Lower leg skin (tissue), 3 donors: ENCODE results near the gene ELAVL2.

Source experiments
- CTCF ChIP-seq, 3 donors: fragments of 450-650 bp; IDR thresholded peaks; one replicate each; pipeline ENCODE4 v1.5.1; 2016; ENCODE audit warnings: antibody characterized with exemption in 3 of 3, mild to moderate bottlenecking in 3 of 3, moderate library complexity in 2 of 3
- POLR2A ChIP-seq, 2 donors: fragments of 450-650 bp; IDR thresholded peaks; one replicate each; pipeline ENCODE4 v1.6.1; 2016 to 2017; ENCODE audit warnings: antibody characterized with exemption in 2 of 2, mild to moderate bottlenecking in 1 of 2, moderate library complexity in 1 of 2

GRCh38 chr9:23663946-23664345 lies 162.1 kb downstream of the ELAVL2 start:
- no peak for TF ChIP-seq POLR2A (IDR thresholded peaks at IDR 0.05)
- no peak for TF ChIP-seq CTCF (IDR thresholded peaks at IDR 0.05)
